Activated naive CD4-positive, alpha-beta T cell treated with anti-CD3 and anti-CD28 coated beads, Interleukin-2, amount 10 ng/mL, durations not matched to agents 7 days and 5 days (primary cell): Measurements from ENCODE around the gene KRT72.
A peak's percentile ranks its signal among the peaks of the same experiment; 100 is the strongest.

ENCODE experiments used
- CTCF ChIA-PET: fragments of 350-600 bp; sonication (Branson Sonifier 250); formaldehyde crosslinking; loops from one replicate; lab custom pipeline; 2021; ENCODE audit warnings: antibody characterized with exemption; lab: Charles Lee
- DNase-seq: peaks from one replicate; pipeline ENCODE4 v3.0.0-alpha.2; 2020
- H3K27ac Mint-ChIP-seq: one replicate; pipeline ENCODE4 v1.8.0; 2021; ENCODE audit warnings: mild to moderate bottlenecking, moderate library complexity, mixed read lengths
- H3K27me3 Mint-ChIP-seq: one replicate; pipeline ENCODE4 v1.8.0; 2021; ENCODE audit warnings: mild to moderate bottlenecking, mixed read lengths
- H3K36me3 Mint-ChIP-seq: one replicate; pipeline ENCODE4 v1.8.0; 2021; ENCODE audit warnings: mixed read lengths
- H3K4me1 Mint-ChIP-seq: one replicate; pipeline ENCODE4 v1.8.0; 2021; ENCODE audit warnings: mixed read lengths
- H3K4me3 Mint-ChIP-seq: one replicate; pipeline ENCODE4 v1.8.0; 2021; ENCODE audit warnings: mild to moderate bottlenecking, moderate library complexity, mixed read lengths
- H3K9me3 Mint-ChIP-seq: one replicate; pipeline ENCODE4 v1.8.0; 2021; ENCODE audit warnings: mixed read lengths

KRT72 gene

GRCh38 chr12:52573743-52574142 lies 27.5 kb downstream of the KRT72 start, which contains the start of gene KRT74:
Gene KRT74, minus strand, starts transcription at chr12:52573843. Its CDS starts 66 bp downstream, at chr12:52573777.
- H3K27me3 Mint-ChIP-seq: peaks cover 21% of the 10 kb centered on the region
- no peak within 1 kb of the TSS for H3K4me3 Mint-ChIP-seq
- CTCF ChIA-PET: interaction anchor here (1.3 to 2.4 kb wide), 5 partner anchors 9 to 311 kb away, joined by 3 to 9 read pairs (median 5); no protein-coding TSS in a partner anchor
- no peak for DNase-seq
- no peak within 1 kb of the TSS for H3K27ac Mint-ChIP-seq
- H3K9me3 Mint-ChIP-seq: no peaks in the 10 kb centered on the region
- no peaks in the 10 kb centered on the region for H3K4me1 Mint-ChIP-seq
- no peaks in the 10 kb centered on the region for H3K36me3 Mint-ChIP-seq

DNA sequence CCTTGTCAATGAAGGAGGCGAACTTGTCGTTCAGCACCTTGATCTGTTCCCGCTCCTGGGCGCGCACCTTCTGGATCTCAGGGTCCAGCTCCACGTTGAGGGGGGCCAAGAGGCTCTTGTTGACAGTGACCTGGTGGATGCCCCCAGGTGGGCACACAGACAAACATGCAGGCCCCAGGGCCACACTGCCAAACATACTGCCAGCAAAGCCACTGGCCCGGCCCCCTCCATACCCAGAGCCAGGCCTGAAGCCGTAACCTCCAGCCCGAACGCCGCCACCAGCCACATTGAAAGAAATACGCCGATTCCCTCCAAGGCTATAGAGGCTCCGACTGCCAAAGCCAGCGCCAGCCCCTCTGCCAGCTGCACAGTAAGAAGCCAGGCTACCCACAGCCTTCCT lies 28.0 kb downstream of the KRT72 start:
- Mint-ChIP-seq H3K27ac (no peak overlapping the region), H3K27me3 (peaks cover 17% of the 10 kb centered on the region), H3K9me3 (no peaks in the 10 kb centered on the region), H3K4me3 (no peak overlapping the region), H3K4me1 (no peaks in the 10 kb centered on the region), H3K36me3 (no peaks in the 10 kb centered on the region)
- DNase-seq: no peak
- CTCF ChIA-PET: interaction anchor here (1.3 to 2.4 kb wide), 6 partner anchors 9 to 312 kb away, joined by 3 to 9 read pairs (median 6); no protein-coding TSS in a partner anchor

DNA sequence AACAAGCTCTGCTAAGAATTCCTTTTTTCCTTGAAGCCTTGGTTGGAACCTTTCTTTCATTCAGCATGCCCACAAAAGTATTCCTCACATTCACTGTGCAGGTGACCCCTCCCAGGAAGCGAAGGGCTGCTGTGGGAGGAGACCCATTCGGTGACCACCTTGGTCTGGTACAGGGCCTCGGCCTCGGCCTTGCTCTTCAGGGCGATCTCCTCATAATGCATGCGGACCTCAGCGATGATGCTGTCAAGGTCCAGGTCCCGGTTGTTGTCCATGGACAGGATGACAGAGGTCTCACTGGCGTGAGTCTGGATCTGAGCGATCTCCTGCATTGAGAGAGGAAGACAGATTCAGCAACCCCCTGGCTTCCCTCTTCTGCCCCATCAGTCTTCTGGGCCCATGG lies 30.8 kb downstream of the KRT72 start:
- Mint-ChIP-seq H3K4me1 (no peaks in the 10 kb centered on the region), H3K9me3 (no peaks in the 10 kb centered on the region), H3K27ac (no peak overlapping the region), H3K27me3 (peaks cover 28% of the 10 kb centered on the region), H3K36me3 (no peaks in the 10 kb centered on the region), H3K4me3 (no peak overlapping the region)
- DNase-seq: no peak
- CTCF ChIA-PET: interaction anchor here (0.9 kb wide), 1 partner anchor 15 kb away, joined by 3 read pairs; no protein-coding TSS in a partner anchor

GRCh38 chr12:52568111-52568510 lies 33.2 kb downstream of the KRT72 start:
- H3K27me3 Mint-ChIP-seq: peaks cover 41% of the 10 kb centered on the region
- CTCF ChIA-PET: interaction anchor here (0.8 kb wide), 1 partner anchor 101 kb away, joined by 3 read pairs; no protein-coding TSS in a partner anchor
- H3K4me3 Mint-ChIP-seq: no peak overlapping the region

GRCh38 chr12:52566847-52567291 lies 34.4 kb downstream of the KRT72 start:
- H3K4me1 Mint-ChIP-seq: no peaks in the 10 kb centered on the region
- CTCF ChIA-PET: interaction anchor here (0.6 to 1.3 kb wide), 2 partner anchors 15 to 310 kb away, joined by 3 to 4 read pairs; no protein-coding TSS in a partner anchor
- no peaks in the 10 kb centered on the region for H3K36me3 Mint-ChIP-seq
- no peaks in the 10 kb centered on the region for H3K9me3 Mint-ChIP-seq
- DNase-seq: no peak
- no peak overlapping the region for H3K4me3 Mint-ChIP-seq
- no peak overlapping the region for H3K27ac Mint-ChIP-seq
- peaks cover 54% of the 10 kb centered on the region for H3K27me3 Mint-ChIP-seq

More at GRCh38 chr12:52568111-52568510, 33.2 kb downstream of the KRT72 start:
- no peaks in the 10 kb centered on the region for H3K36me3 Mint-ChIP-seq
- no peaks in the 10 kb centered on the region for H3K9me3 Mint-ChIP-seq
- H3K4me1 Mint-ChIP-seq: no peaks in the 10 kb centered on the region
- H3K27ac Mint-ChIP-seq: no peak overlapping the region
- no peak for DNase-seq

- CTCF ChIA-PET: interaction anchor here (2.3 kb wide), 1 partner anchor 191 kb away, joined by 5 read pairs; no protein-coding TSS in a partner anchor
- Mint-ChIP-seq H3K36me3 (no peaks in the 10 kb centered on the region), H3K27ac (no peak overlapping the region), H3K4me1 (no peaks in the 10 kb centered on the region), H3K27me3 (peaks cover 69% of the 10 kb centered on the region), H3K9me3 (no peaks in the 10 kb centered on the region), H3K4me3 (no peak overlapping the region)
- no peak for DNase-seq
Measured at GRCh38 chr12:52564582-52564981, 36.7 kb downstream of the KRT72 start.

- Mint-ChIP-seq H3K4me1 (peaks cover 3% of the 10 kb centered on the region), H3K27ac (no peak overlapping the region), H3K27me3 (peaks cover 68% of the 10 kb centered on the region), H3K4me3 (no peak overlapping the region), H3K9me3 (no peaks in the 10 kb centered on the region), H3K36me3 (no peaks in the 10 kb centered on the region)
- CTCF ChIA-PET: interaction anchor here (0.9 to 1.7 kb wide), 3 partner anchors 23 to 318 kb away, joined by 3 to 4 read pairs (median 4); no protein-coding TSS in a partner anchor
- no peak for DNase-seq
Measured at GRCh38 chr12:52561880-52562449, 39.3 kb downstream of the KRT72 start.

DNA sequence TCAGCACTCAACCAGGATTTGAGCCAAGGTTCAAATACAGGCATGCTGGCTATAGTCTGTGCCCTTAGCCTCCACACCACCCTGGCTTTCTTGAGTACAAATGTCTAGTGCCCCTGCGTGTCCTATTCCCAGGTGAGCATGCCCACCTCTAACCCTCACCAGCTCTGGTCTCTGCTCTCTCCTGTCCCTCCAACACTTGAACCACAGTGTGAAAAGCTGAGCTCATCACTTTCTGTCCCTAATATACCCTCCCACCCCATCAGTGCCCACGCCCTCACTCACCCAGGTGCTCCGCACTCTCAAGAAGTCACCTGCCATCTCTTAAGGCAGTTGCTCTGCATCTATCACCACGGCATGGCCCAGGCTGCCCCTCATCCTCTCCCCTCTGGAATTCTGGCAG lies 41.3 kb downstream of the KRT72 start:
- Mint-ChIP-seq H3K27me3 (peaks cover 61% of the 10 kb centered on the region), H3K4me3 (no peak overlapping the region), H3K27ac (peak overlapping the region; percentile 25), H3K4me1 (peaks cover 3% of the 10 kb centered on the region), H3K36me3 (no peaks in the 10 kb centered on the region), H3K9me3 (no peaks in the 10 kb centered on the region)
- CTCF ChIA-PET: interaction anchor here (1.1 kb wide), 1 partner anchor 320 kb away, joined by 4 read pairs; no protein-coding TSS in a partner anchor
- no peak for DNase-seq

DNA sequence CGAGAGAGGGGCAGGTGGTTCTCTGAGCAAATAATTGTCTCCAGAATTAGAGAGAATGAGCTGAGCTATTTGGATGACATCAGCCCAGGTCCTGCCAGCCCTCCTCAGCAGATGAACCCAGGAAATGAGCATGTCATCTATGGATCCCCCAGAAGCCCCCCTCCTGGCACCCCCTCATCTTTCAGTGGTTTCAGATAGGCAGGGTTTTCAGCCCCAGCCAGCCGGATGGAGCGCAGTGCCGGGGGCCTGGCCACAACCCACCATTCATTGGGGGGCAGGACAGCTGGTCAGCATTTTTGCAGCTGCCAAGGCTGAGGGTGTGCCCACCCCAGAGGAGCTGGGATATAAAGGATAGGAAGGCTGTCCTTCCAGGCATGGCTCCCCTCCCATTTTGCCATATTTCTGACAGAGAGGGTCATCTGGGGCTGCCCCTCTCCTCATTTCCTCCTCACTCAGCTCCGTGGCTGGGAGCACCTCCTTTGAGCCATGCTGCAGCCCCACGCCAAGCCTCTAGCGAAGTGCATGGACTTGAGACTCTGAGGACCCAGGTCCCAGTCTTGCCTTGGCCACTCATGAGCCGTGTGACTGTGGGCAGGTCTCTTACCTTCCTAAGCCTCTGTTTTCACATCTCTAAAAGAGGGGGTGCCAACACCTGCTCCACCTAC lies 42.4 kb downstream of the KRT72 start:
- H3K4me3 Mint-ChIP-seq: no peak overlapping the region
- CTCF ChIA-PET: no interaction called here
- no peaks in the 10 kb centered on the region for H3K9me3 Mint-ChIP-seq
- DNase-seq: no peak
- no peak overlapping the region for H3K27ac Mint-ChIP-seq
- peaks cover 60% of the 10 kb centered on the region for H3K27me3 Mint-ChIP-seq
- no peaks in the 10 kb centered on the region for H3K36me3 Mint-ChIP-seq
- peaks cover 3% of the 10 kb centered on the region for H3K4me1 Mint-ChIP-seq

DNA sequence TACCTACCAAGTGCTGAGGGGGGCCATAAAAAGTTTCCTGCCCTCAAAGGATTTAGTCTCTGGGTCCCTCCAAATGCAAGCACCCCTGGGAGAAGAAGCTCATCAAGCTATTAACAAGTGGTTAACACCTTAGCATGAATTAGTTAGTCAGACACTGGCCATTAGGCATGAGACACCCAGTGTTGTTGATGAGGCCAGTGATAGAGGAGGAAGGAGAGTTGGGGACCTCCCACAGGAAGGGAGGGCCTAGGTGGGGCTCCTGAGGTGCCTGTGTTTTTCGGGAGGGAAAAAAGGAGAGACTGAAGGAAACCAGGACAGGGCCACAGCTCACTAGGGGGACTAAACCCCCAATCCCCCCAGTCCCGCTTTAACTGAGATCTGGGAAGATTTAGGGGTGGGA lies 43.8 kb downstream of the KRT72 start:
- H3K4me1 Mint-ChIP-seq: peaks cover 3% of the 10 kb centered on the region
- H3K4me3 Mint-ChIP-seq: no peak overlapping the region
- H3K27ac Mint-ChIP-seq: no peak overlapping the region
- H3K27me3 Mint-ChIP-seq: peaks cover 59% of the 10 kb centered on the region
- CTCF ChIA-PET: interaction anchor here (1.0 kb wide), 1 partner anchor 322 kb away, joined by 3 read pairs; no protein-coding TSS in a partner anchor
- no peaks in the 10 kb centered on the region for H3K36me3 Mint-ChIP-seq
- H3K9me3 Mint-ChIP-seq: no peaks in the 10 kb centered on the region
- no peak for DNase-seq

DNA sequence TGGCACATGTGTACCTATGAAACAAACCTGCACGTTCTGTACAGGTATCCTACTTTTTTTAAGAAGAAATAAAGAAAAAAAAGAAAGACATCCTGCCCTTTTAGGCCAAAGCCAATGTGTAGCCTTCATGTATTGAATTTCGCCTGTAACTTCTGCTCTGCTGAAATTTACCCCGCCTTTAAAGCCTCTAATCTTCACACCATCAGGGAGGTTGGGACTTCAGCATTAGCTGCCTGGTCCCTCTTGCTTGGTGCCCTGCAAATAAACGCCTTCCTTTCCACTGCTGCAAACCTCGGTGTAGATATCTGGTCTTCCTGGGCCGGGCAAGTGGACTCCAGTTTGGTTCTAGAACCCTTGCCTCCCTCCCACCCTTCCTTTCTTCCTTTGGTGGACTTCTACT lies 45.7 kb downstream of the KRT72 start:
- Mint-ChIP-seq H3K9me3 (no peaks in the 10 kb centered on the region), H3K4me1 (peaks cover 3% of the 10 kb centered on the region), H3K36me3 (no peaks in the 10 kb centered on the region), H3K27me3 (peaks cover 58% of the 10 kb centered on the region), H3K27ac (no peak overlapping the region), H3K4me3 (no peak overlapping the region)
- no peak for DNase-seq
- CTCF ChIA-PET: no interaction called here

DNA sequence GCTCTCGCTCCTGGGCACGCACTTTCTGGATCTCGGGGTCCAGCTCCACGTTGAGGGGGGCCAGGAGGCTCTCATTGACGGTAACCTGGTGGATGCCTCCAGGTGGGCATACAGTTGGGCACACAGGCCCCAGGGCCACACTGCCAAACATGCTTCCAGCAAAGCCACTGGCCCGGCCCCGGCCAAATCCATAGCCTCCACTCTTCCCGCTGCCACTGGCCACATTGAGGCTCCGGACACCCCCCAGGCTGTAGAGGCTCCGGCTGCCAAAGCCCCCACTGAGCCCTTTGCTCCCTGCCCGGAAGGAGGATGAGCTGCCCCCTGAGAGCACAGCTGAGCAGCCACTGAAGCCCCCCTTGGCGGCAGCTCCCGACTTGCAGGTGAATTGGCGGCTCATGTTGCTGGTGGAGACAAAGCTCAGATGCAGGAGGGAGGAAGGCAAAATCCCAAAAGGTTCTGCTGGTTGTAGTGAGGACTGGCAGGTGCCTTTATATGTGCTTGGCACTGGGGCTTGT lies 48.5 kb downstream of the KRT72 start, which contains the start of gene KRT71:
Gene KRT71 (minus strand): TSS at position 465 of the 515 bp plus-strand sequence. CDS start 68 bp downstream, at position 397.
- Mint-ChIP-seq H3K4me3 (no peak within 1 kb of the TSS), H3K4me1 (peaks cover 3% of the 10 kb centered on the region), H3K9me3 (no peaks in the 10 kb centered on the region), H3K27ac (no peak within 1 kb of the TSS), H3K36me3 (no peaks in the 10 kb centered on the region), H3K27me3 (peaks cover 48% of the 10 kb centered on the region)
- CTCF ChIA-PET: interaction anchor here (0.6 kb wide), 1 partner anchor 1099 kb away, joined by 3 read pairs; no protein-coding TSS in a partner anchor
- no peak for DNase-seq

DNA sequence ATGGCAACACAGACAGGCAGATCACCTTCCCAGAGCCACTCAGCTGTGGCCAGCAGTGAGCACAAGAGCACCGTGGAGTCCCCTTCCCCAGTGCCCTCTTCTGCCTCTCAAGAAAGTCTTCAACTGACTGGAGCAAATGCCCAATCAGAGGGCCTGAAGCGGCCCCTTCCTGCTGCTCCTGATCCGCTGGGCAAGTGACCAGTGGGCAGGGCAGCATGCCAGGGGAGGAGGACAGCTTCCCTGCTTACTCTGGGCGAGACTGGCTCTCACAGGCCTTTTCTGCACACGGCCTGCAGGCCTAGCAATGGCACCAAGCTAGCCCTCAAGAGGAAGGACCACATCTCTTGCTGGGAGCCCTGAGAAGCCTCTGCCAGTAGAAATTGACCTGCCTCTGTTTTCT lies 49.2 kb downstream of the KRT72 start:
- CTCF ChIA-PET: interaction anchor here (0.6 kb wide), 1 partner anchor 1099 kb away, joined by 3 read pairs; no protein-coding TSS in a partner anchor
- Mint-ChIP-seq H3K4me1 (no peaks in the 10 kb centered on the region), H3K27ac (no peak overlapping the region), H3K9me3 (no peaks in the 10 kb centered on the region), H3K4me3 (no peak overlapping the region), H3K36me3 (no peaks in the 10 kb centered on the region), H3K27me3 (peaks cover 44% of the 10 kb centered on the region)
- DNase-seq: no peak
